ENCODE data around the gene HOXA11.

The HOXA11 gene

DNA sequence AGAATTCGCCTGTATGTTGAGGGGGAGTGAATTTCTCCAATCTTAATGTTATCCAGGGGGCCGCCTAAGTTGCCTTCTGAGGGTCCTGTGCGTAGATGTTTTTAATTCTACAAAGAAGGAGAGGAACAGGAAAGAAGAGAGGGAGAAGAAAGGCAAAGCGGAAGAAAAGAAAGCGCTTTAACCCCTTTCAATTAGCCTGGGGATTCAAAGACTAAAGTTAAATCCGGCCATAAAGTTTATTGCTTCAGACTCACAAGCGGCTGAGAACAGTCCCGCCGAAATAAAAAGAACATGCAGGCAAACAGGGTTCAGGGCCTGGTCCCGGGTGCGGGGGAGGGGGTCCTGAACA, 46.1 kb downstream of the HOXA11 start:
- DNase-seq (ENCODE audit: low spot score in 2 of 2), result no peak
- H3K4me1 Mint-ChIP-seq, result peaks cover 23% of the 10 kb centered on the region
- no peak overlapping the region for H3K27ac Mint-ChIP-seq
- H3K36me3 Mint-ChIP-seq, result no peaks in the 10 kb centered on the region
- no peaks in the 10 kb centered on the region for H3K9me3 Mint-ChIP-seq
- no peak for ATAC-seq
- no peak overlapping the region for H3K4me3 Mint-ChIP-seq

- Mint-ChIP-seq H3K4me3 (no peak overlapping the region), H3K36me3 (no peaks in the 10 kb centered on the region)
- no peak for ATAC-seq
These were observed 46.6 kb downstream of the HOXA11 start for GRCh38 chr7:27138472-27138871.

DNA sequence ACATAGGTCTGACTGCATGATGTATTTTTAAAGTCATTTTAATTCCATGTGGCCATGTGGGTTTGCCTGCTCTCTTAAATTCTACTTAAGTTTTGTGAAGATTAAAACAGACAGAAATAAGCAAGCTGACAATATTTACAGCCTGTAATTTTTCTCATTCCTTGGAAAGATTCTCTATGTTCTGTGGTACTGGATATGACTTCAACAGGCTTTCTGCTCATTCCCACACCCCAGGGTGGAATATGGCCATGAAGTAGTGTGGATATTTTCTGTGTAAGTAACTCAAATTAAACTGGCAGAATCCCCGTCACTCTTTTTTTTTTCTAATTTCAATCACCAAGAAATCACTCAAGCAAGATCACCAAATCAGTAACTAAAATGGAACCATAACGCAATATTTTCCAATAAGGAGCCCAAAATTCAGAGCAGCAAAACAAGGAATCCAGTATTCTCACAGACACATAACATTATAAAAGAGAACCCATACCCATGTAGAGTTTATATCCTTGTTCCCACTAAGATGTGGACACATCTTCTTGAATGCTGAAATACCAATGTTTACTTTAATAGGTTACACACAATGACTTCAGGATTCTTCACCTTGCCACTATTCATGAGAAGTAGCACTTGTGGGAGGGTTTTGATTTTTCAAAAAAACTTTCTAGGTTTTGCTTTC, 47.3 kb downstream of the HOXA11 start:
- no peaks in the 10 kb centered on the region for H3K9me3 Mint-ChIP-seq
- DNase-seq (ENCODE audit: low spot score in 2 of 2) (no peak), ATAC-seq (no peak)
- H3K36me3 Mint-ChIP-seq, result no peaks in the 10 kb centered on the region
- no peak overlapping the region for H3K4me3 Mint-ChIP-seq
- H3K4me1 Mint-ChIP-seq, result peaks cover 25% of the 10 kb centered on the region
- H3K27ac Mint-ChIP-seq, result no peak overlapping the region

More at GRCh38 chr7:27138472-27138871, 46.6 kb downstream of the HOXA11 start:
- Mint-ChIP-seq H3K4me1 (peaks cover 25% of the 10 kb centered on the region), H3K27ac (no peak overlapping the region), H3K9me3 (no peaks in the 10 kb centered on the region)
- DNase-seq (ENCODE audit: low spot score in 2 of 2), result no peak

DNA sequence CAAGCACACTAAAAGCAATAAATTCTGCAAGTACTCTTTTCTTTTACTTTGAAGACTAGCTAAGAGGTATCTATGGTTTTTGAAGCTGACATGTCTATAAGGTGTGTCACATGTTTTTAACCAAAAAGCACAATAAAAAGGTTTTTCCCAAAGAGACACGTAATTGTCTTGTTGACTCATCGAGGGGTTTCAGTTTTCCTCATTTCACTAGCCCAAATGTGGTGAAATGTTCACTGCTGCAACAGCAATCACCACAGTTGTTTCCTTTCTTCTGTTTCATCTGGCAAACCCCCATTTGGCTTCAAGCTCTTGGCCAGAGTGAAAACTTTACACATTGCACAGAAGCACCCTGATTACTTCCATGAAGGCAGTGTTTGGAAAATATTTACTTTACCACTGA, 50.6 kb downstream of the HOXA11 start:
- H3K4me1 Mint-ChIP-seq, result peaks cover 25% of the 10 kb centered on the region
- H3K9me3 Mint-ChIP-seq, result no peaks in the 10 kb centered on the region
- no peak overlapping the region for H3K4me3 Mint-ChIP-seq
- no peak for DNase-seq (ENCODE audit: low spot score in 2 of 2)
- no peak overlapping the region for H3K27ac Mint-ChIP-seq
- no peaks in the 10 kb centered on the region for H3K36me3 Mint-ChIP-seq
- peak; percentile 75 for ATAC-seq

GRCh38 chr7:27133409-27134231, 51.4 kb downstream of the HOXA11 start:
- H3K4me1 Mint-ChIP-seq, result peaks cover 25% of the 10 kb centered on the region
- ATAC-seq (no peak), DNase-seq (ENCODE audit: low spot score in 2 of 2) (no peak)
- no peaks in the 10 kb centered on the region for H3K9me3 Mint-ChIP-seq
- H3K27ac Mint-ChIP-seq, result no peak overlapping the region
- H3K36me3 Mint-ChIP-seq, result no peaks in the 10 kb centered on the region
- H3K4me3 Mint-ChIP-seq, result no peak overlapping the region

DNA sequence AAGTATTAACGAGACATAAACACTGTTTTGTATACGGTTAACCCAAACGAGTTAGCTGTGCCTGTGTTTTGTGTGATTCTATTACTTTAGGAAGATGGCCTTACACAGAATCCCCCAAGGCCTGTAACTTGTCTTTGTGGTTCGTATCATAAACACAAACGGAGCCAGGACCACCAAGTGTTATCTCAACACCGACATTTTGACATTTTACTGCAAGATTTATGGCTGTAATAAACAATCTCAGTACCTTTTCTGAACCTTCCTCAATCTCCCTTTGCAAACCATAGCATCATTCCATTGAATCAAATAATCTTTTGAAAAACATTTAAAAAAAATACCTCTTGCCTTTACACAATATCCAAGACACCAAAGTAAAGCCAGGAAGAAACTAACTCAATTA, 52.1 kb downstream of the HOXA11 start:
- no peak overlapping the region for H3K27ac Mint-ChIP-seq
- no peak for ATAC-seq
- no peak for DNase-seq (ENCODE audit: low spot score in 2 of 2)
- no peak overlapping the region for H3K4me3 Mint-ChIP-seq
- H3K9me3 Mint-ChIP-seq, result no peaks in the 10 kb centered on the region
- peaks cover 25% of the 10 kb centered on the region for H3K4me1 Mint-ChIP-seq
- H3K36me3 Mint-ChIP-seq, result no peaks in the 10 kb centered on the region

GRCh38 chr7:27132214-27132613, 52.8 kb downstream of the HOXA11 start:
- Mint-ChIP-seq H3K4me3 (no peak overlapping the region), H3K36me3 (no peaks in the 10 kb centered on the region), H3K9me3 (no peaks in the 10 kb centered on the region), H3K27ac (no peak overlapping the region), H3K4me1 (peaks cover 25% of the 10 kb centered on the region)
- DNase-seq (ENCODE audit: low spot score in 2 of 2) (no peak), ATAC-seq (no peak)

DNA sequence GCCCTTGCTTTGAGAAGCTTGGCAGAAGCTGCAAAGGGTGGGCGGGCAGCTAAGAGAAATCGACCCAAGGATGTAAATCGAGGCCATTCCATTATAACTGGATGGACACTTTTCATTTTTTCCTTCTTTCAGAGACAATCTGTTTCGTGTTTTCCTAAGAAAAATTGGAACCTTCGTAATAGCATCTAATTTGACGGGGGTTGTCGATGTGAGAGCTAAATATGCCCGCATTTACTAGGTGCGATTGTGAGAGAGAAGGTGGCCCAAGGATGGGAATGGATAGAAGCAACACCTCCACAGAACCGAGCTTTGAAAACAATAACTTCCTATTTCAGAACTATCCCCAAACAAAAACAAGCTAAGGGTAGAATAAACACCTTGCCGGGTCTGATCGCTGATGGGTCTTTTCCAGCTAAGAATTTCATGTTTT, 53.6 kb downstream of the HOXA11 start:
- Mint-ChIP-seq H3K27ac (no peak overlapping the region), H3K36me3 (no peaks in the 10 kb centered on the region)

More for the DNA sequence above, 53.6 kb downstream of the HOXA11 start:
- peak overlapping the region; percentile 59 for H3K4me3 Mint-ChIP-seq
- H3K4me1 Mint-ChIP-seq, result peaks cover 25% of the 10 kb centered on the region
- ATAC-seq (no peak), DNase-seq (ENCODE audit: low spot score in 2 of 2) (no peak)
- H3K9me3 Mint-ChIP-seq, result no peaks in the 10 kb centered on the region
